Ramos (cell line): ENCODE data around the gene NOP53.
"Not testable (repeated sequence)": the region's sequence is repeated elsewhere in the genome, so short reads cannot be mapped to it uniquely, and the experiment has no call there.

ENCODE experiments used
- in situ Hi-C: fragments of 300-500 bp; cut with MboI; formaldehyde crosslinking; loops from one replicate; pipeline ENCODE4 v1.14.3; 2022; ENCODE audit warnings: low sequenced_read_pairs; ENCODE audit not compliant: unreplicated experiment

Gene NOP53

GRCh38 chr19:47716270-47716937 is 28.9 kb upstream of the NOP53 start:
- in situ Hi-C loops: no loop called here

DNA sequence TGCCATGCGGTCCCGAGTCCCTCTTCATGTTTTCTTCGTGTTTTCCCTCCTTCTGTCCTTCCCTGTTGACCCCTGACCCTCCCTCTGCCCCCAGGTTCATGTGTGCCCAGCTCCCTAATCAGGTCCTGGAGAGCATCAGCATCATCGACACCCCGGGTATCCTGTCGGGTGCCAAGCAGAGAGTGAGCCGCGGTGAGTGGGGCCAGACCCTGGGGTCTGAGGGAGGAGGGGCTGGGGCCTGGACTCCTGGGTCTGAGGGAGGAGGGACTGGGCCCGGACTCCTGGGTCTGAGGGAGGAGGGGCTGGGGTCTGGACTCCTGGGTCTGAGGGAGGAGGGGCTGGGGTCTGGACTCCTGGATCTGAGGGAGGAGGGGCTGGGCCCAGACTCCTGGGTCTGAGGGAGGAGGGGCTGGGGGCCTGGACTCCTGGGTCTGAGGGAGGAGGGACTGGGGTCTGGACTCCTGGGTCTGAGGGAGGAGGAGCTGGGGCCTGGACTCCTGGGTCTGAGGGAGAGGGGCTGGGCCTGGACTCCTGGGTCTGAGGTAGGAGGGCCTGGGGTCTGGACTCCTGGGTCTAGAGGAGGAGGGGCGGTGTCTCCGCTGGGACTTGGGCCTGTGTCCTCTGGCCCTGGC is 26.8 kb upstream of the NOP53 start:
- in situ Hi-C loops: not testable (repeated sequence)

DNA sequence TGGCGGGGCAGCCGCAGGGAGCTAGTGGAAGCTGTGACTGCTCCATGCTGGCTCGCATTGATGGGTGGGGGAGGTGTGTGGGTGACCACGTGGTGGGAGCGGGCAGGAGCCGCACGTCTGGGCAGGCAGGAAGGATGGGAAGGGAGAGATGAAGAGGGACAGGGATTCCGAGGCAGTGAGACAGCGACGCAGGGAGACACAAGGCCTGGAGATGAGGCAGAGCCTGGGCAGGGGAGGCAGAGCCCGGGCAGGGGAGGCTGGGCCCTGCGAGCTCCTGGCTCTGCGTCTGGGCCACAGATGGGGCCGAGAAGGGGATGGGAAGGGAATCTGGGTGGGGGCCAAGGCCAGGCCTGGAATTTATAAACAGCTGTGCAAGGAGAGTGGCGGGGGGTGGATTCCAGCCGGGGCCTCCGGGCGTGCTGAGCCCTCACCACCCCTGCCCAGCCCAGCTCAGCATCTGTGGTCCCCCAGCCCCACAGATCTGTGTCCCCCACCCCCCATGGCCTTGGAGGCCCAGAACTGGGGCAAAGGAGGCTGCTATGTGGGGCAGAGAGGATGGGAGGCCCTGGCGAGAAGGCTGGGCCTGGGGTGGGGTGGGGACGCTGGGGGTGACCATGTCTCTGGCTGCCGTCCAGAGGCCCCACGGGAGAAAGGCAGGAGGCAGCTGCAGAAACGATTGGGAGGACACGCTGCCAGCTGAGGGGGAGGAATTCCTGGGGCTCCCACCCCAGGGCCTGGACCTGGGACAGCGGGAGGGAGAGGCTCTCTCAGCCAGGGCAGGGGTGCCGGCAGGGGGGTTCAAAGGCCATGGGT is 26.1 kb upstream of the NOP53 start:
- in situ Hi-C loops: no loop called here

DNA sequence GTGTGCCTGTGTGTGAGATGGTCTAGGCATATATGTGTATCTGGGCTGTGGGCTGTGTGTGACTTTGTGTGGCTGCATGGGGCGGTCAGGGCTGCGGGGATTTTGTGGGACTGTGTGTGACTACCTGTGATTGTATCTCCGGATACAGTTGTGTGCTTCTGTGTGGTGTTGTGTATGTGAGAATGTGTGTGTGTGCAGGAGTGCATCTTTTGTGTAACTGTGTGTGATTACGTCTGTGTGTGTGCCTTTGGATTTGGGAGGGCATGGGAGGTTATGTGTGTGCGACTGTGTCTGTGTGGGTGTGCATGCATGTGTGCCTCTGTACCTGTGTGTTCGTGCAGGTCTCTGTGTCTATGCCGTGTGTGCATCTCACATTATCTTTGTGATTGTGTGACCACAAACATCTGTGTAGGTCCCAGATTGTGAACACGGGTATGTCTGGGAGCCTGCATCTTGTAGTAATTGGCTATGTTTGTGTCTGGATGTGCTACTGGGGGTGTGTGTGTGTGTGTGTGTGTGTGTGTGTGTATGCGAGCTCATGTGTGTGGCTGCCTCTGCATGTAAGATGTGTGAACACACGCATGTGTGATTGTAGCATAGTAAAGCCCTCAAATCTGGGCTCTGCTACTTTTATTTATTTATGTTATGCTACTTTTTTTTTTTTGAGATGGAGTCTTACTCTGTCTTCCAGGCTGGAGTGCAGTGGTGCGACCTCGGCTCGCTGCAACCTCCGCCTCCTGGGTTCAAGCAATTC is 24.5 kb upstream of the NOP53 start:
- in situ Hi-C loops: no loop called here

- in situ Hi-C loops: no loop called here
These were observed 21.8 kb upstream of the NOP53 start for GRCh38 chr19:47723581-47723940.

GRCh38 chr19:47725759-47726401 is 19.5 kb upstream of the NOP53 start:
- in situ Hi-C loops: no loop called here

DNA sequence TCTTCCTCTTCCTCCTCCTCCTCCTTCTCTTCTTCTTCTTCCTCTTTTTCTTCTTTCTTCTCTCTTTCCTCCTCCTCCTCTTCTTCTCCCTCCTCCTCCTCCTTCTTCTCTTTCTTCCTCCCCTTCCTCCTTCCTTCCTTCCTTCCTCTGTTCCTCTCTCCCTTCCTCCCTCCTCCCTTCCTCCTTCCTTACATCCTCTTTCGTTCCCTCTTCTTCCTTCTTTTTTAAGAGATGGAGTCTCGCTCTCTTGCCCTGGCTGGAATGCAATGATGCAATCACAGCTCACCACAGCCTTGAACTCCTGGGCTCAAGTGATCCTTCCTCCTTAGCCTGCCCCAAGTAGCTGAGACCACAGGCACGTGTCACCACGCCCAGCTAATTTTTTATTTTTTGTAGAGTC is 18.9 kb upstream of the NOP53 start:
- in situ Hi-C loops: no loop called here

GRCh38 chr19:47728295-47728694 is 17.1 kb upstream of the NOP53 start:
- in situ Hi-C loops: not testable (repeated sequence)

GRCh38 chr19:47729468-47729798 is 15.9 kb upstream of the NOP53 start:
- in situ Hi-C loops: no loop called here

GRCh38 chr19:47729799-47730520 is 15.4 kb upstream of the NOP53 start:
- in situ Hi-C loops: no loop called here

- in situ Hi-C loops: no loop called here
These were observed 14.8 kb upstream of the NOP53 start for GRCh38 chr19:47730521-47730889.

DNA sequence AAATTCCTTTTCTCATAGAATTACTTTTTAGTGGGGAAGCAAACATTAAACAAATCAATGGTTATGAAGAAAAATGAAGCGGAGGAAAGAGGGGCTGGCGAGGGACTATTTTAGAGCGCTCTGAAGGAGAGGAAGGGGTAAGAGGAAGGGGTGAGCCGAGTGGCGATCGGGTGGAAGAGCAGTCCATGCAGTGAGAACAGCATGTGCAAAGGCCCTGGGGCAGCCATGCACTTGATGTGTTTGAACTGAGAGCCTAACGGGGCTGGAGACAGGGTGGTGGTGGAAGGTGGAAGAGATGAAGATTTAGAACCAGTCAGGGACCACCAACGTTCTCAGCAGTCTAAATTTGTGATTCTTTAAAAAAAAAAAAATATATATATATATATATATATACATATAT is 14.4 kb upstream of the NOP53 start:
- in situ Hi-C loops: no loop called here

DNA sequence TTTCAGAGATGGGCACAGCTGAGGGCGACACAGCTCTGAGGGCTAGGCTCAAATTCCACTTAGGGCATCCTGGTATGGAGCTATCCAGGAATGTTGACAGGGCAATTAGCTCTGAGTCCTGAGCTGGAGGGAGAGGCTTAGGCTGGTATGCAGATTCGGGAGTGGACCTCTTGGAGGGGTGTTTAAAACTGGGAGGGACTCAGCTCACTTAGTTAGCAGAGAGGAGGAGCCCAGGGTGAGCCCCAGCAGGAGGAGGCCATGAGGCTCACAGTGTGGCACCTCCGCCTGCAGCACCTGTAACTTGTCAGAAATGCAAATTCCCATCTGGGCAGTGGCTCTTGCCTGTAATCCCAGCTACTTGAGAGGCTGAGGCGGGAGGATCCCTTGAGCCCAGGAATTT is 10.2 kb upstream of the NOP53 start:
- in situ Hi-C loops: no loop called here

DNA sequence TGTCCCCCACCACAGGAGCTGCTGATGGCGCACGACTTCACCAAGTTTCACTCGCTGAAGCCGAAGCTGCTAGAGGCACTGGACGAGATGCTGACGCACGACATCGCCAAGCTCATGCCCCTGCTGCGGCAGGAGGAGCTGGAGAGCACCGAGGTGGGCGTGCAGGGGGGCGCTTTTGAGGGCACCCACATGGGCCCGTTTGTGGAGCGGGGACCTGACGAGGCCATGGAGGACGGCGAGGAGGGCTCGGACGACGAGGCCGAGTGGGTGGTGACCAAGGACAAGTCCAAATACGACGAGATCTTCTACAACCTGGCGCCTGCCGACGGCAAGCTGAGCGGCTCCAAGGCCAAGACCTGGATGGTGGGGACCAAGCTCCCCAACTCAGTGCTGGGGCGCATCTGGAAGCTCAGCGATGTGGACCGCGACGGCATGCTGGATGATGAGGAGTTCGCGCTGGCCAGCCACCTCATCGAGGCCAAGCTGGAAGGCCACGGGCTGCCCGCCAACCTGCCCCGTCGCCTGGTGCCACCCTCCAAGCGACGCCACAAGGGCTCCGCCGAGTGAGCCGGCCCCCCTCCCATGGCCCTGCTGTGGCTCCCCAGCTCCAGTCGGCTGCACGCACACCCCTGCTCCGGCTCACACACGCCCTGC is 4.4 kb upstream of the NOP53 start:
- in situ Hi-C loops: no loop called here

DNA sequence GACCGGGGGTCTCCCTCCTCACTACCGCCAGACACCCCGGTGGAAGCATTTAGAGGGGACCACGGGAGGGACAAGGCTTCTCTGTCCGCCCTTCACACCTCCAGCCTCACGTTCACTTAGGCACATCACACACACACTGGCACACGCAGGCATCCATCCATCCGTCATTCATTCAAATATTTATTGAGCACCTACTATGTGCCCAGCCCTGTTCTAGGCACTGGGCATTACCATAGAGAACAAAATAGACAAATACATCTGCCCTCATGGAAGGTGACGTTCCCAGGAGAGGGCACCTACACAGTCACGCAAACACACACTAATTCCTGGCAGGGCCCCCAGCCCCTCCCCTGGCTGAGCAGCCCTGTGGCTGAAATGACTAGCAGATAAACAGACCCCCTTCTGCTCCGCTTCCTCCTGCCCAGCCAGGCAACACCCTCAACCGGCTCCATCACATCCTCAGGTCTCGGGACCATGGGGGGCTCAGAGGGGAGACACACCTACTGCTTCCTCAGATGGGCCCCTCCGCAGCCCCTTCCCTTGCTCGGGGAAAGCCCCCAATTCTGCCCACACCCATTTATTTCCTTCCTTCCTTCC is 3.7 kb upstream of the NOP53 start:
- in situ Hi-C loops: no loop called here

DNA sequence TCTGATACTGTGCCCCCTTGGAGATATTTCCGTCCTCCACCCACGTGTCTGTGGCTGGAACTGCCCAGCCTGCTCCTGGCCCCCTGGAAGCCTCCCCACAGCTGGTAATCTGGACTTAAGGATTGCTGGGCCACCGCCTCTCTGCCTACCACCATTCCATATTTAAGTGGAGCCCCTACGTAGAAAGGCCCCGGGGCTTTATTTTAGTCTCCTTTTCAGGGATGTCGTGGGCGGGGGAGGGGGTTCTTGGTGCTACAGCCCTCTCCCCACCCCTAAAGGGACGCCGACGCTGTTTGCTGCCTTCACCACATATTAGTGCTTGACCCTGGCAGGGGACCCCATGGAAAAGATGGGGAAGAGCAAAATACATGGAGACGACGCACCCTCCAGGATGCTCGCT is 2.7 kb upstream of the NOP53 start:
- in situ Hi-C loops: no loop called here

DNA sequence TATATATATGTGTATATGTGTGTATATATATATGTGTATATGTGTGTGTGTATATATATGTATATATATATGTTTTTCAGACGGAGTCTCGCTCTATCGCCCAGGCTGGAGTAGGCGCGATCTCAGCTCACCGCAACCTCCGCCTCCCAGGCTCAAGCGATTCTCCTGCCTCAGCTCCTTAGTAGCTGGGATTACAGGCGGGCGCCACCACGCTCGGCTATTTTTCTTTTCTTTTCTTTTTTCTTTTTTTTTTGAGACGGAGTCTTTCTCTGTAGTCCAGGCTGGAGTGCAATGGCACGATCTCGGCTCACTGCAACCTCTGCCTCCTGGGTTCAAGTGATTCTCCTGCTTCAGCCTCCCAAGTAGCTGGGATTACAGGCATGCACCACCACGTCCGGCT is 783 bp downstream of the NOP53 start:
- in situ Hi-C loops: not testable (repeated sequence)

GRCh38 chr19:47749326-47749725 is 4.0 kb downstream of the NOP53 start:
- in situ Hi-C loops: no loop called here

- in situ Hi-C loops: no loop called here
These were observed 5.4 kb downstream of the NOP53 start for GRCh38 chr19:47750752-47751151.
